ENCODE results near the gene HIF1A.

DNA sequence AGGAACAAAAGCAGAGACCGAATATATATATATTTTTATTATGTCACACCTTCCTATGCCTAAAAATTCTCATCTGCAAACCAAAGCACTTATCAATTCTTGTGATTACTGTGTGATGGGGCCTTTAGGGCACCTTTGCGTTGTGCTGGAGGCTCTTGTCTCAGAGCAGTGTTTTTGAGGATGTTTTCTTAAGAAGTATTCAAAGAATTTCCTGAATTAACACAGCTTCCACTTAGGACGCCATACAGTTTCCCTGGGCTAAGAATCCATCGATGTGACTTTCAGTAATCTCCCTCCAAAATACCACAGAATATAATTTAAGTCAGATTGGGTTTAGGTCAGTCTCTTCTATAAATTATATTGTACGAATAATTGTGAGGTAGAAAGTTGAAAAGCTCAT lies 22.0 kb upstream of the HIF1A start:
- TF ChIP-seq CTCF (IDR thresholded peaks at IDR 0.05) = no peak
- no peak for TF ChIP-seq EZH2 (IDR thresholded peaks at IDR 0.05)

All from neural progenitor cell (in vitro differentiated cells).